GM06990 (cell line): Measurements from ENCODE around the gene HSD11B2.

Source experiments
- DNase-seq: peaks from one replicate; pipeline ENCODE4 v3.0.0-alpha.2; 2011; ENCODE audit not compliant: insufficient read length; ENCODE audit errors: extremely low read depth
- H3K27me3 ChIP-seq: replicated peaks from 2 replicates; pipeline ENCODE4 v1.6.0; 2011; ENCODE audit warnings: low read length; ENCODE audit not compliant: control insufficient read depth, insufficient read depth
- H3K36me3 ChIP-seq: 2 replicates; pipeline ENCODE4 v1.5.1; 2011; ENCODE audit warnings: low read length; ENCODE audit not compliant: control insufficient read depth, insufficient read depth
- H3K4me3 ChIP-seq: replicated peaks from 2 replicates; pipeline ENCODE4 v1.5.1; 2011; ENCODE audit warnings: low read depth, mild to moderate bottlenecking, control low read depth, low read length
- CTCF ChIP-seq: IDR thresholded peaks from 2 replicates; pipeline ENCODE4 v1.5.1; 2011; ENCODE audit warnings: low read length, control low read depth, mild to moderate bottlenecking, inconsistent platforms; ENCODE audit not compliant: insufficient read depth, poor library complexity, severe bottlenecking

Gene HSD11B2

GRCh38 chr16:67486805-67487204 is 55.9 kb downstream of the HSD11B2 start:
- no peak for DNase-seq
- Histone ChIP-seq H3K36me3 (peaks cover 10% of the 10 kb centered on the region), H3K27me3 (no peaks in the 10 kb centered on the region), H3K4me3 (no peak overlapping the region)
- no peak for TF ChIP-seq CTCF
